Measurements from ENCODE around the gene CUX1. TPM values are rescaled to one million over a fixed set of nuclear protein-coding genes. Genes with fewer than 3 reads are reported as not detected.
A peak's percentile ranks its signal among the peaks of the same experiment; 100 is the strongest.

The CUX1 gene
- total and polyA plus RNA-seq, 2 donors (not counting 1 experiment from before 2014, with no cell fraction given): 10.8 to 86.5 TPM

- CTCF ChIA-PET: interaction anchor here (0.8 to 1.6 kb wide), 10 partner anchors 17 to 426 kb away, joined by 3 to 24 read pairs (median 6); no protein-coding TSS in a partner anchor
Measured at GRCh38 chr7:101814081-101814990, 3.1 kb upstream of the CUX1 start.

More at GRCh38 chr7:101814081-101814990, 3.1 kb upstream of the CUX1 start:
- intact Hi-C loops (cut with micrococcal nuclease): loop anchor here (1.0 to 5.0 kb wide), 3 partner anchors 126 to 423 kb away; no protein-coding TSS in a partner anchor
- POLR2A ChIA-PET: interaction anchor here (0.6 to 1.5 kb wide), 3 partner anchors 70 to 194 kb away, joined by 3 to 5 read pairs (median 3); no protein-coding TSS in a partner anchor
- H3K9me3 Mint-ChIP-seq (ENCODE audit: insufficient read depth): no peaks in the 10 kb centered on the region
- peak; percentile 68 for TF ChIP-seq CTCF (IDR thresholded peaks at IDR 0.05)
- TF ChIP-seq EZH2 (IDR thresholded peaks at IDR 0.05; ENCODE audit: borderline replicate concordance, insufficient read depth, low read depth, low read length, poor library complexity, severe bottlenecking): no peak
- under 1% methylated on average over 58 of the region's 74 CpGs for WGBS (ENCODE audit: insufficient coverage)
- peak; percentile 80 for DNase-seq
- peak overlapping the region; percentile 54 for H3K27ac Mint-ChIP-seq
- H4K20me1 ChIP-seq (ENCODE audit: control insufficient read depth, insufficient read depth, low read length, poor library complexity, severe bottlenecking): peaks cover 22% of the 10 kb centered on the region
- no peaks in the 10 kb centered on the region for H3K36me3 ChIP-seq (replicated peaks in 1 of 2; ENCODE audit: control extremely low read depth in 1 of 2, control insufficient read depth in 1 of 2, extremely low read depth in 1 of 2, insufficient read depth in 2 of 2, low read length in 1 of 2)
- H3K4me1 ChIP-seq (ENCODE audit: control insufficient read depth in 2 of 2, insufficient read depth in 2 of 2, low read length in 2 of 2): peaks cover 7 to 16% of the 10 kb centered on the region in 2 donors
- ATAC-seq (ENCODE audit: low read depth): peak; percentile 51
- no peaks in the 10 kb centered on the region for H3K27me3 Mint-ChIP-seq
- H3K9me3 ChIP-seq (ENCODE audit: control extremely low read depth in 1 of 3, control insufficient read depth in 2 of 3, insufficient read depth in 1 of 3, low read length in 2 of 3): no peaks in the 10 kb centered on the region
- peak overlapping the region; percentile 61 to 79 (median 68) for H3K4me3 ChIP-seq (ENCODE audit: control extremely low read depth in 1 of 5, extremely low read depth in 1 of 5, insufficient read depth in 1 of 5, low read depth in 2 of 5, low read length in 4 of 5)
- H3K27ac ChIP-seq (ENCODE audit: low read length in 2 of 2): no peak overlapping the region
- peak overlapping the region; percentile 95 for H3K4me2 ChIP-seq (replicated peaks; ENCODE audit: low read depth, low read length, poor library complexity, severe bottlenecking)
- H2AFZ ChIP-seq (ENCODE audit: insufficient read depth, low read depth, low read length, poor library complexity, severe bottlenecking): peak overlapping the region; percentile 81
- peaks cover 28% of the 10 kb centered on the region for H3K79me2 ChIP-seq (ENCODE audit: control insufficient read depth, insufficient read depth, low read length)
- peaks cover 20% of the 10 kb centered on the region for H3K4me1 Mint-ChIP-seq
- peak overlapping the region; percentile 90 for H3K4me3 Mint-ChIP-seq
- H3K27me3 ChIP-seq (replicated peaks in 1 of 4; ENCODE audit: control extremely low read depth in 1 of 4, control insufficient read depth in 3 of 4, insufficient read depth in 4 of 4, low read length in 3 of 4): no peaks in the 10 kb centered on the region
- peak overlapping the region; percentile 70 for H3K9ac ChIP-seq (ENCODE audit: low read length)
